ENCODE data around the gene MYO6.

DNA sequence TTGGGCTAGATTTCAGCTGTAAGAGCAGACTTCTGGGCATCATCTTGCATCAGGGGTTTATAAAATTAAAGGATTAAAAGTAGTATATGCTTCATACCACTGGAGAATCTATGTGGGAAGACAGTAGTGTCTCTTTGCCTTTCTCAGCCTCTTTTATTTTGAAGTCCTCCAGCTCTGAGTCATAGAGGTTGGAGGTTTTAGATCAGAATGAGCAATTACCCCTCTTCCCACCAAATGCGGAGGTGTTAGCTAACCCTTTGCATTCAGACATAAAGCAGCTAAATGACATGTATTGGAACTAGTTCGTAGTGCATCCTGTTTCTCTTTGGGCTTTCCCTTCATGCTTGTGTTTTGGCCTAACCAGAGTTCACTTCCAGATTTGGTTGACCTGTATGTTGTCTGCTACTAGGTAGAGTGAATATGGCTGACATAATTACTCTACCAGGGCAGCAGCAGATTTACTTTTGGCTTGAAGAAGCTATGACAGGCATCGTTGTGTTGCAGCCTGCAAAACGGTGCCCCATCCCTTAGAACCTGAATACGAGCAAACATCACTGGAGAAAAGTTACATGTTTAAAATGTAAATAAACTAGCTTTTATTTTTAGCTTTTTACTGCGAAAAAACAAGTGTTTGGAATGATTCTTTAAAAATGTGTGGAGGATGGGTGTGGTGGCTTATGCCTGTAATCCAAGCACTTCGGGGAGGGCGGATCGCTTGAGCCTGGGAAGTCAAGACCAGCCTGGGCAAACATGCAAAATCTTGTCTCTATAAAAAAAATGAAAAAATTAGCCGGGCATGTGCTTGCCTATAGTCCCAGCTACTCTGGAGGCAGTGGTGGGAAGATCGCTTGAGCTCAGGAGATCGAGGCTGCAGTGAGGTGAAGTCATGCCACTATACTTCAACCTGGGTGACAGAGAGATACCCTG lies 82.2 kb downstream of the MYO6 start:
- TF ChIP-seq, protein P1, sequence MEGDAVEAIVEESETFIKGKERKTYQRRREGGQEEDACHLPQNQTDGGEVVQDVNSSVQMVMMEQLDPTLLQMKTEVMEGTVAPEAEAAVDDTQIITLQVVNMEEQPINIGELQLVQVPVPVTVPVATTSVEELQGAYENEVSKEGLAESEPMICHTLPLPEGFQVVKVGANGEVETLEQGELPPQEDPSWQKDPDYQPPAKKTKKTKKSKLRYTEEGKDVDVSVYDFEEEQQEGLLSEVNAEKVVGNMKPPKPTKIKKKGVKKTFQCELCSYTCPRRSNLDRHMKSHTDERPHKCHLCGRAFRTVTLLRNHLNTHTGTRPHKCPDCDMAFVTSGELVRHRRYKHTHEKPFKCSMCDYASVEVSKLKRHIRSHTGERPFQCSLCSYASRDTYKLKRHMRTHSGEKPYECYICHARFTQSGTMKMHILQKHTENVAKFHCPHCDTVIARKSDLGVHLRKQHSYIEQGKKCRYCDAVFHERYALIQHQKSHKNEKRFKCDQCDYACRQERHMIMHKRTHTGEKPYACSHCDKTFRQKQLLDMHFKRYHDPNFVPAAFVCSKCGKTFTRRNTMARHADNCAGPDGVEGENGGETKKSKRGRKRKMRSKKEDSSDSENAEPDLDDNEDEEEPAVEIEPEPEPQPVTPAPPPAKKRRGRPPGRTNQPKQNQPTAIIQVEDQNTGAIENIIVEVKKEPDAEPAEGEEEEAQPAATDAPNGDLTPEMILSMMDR (IDR thresholded peaks at IDR 0.05) = no peak
- TF ChIP-seq POLR2A (IDR thresholded peaks at IDR 0.05) = no peak

All from lower leg skin (tissue), 3 donors.